GM19455 (cell line): Measurements from ENCODE around the gene SYNPO2.

Experiments
- ATAC-seq: cut with Tn5 transposase; IDR thresholded peaks from one replicate; pipeline ENCODE4 v1.9.1; 2021; ENCODE audit not compliant: unreplicated experiment

Gene SYNPO2

DNA sequence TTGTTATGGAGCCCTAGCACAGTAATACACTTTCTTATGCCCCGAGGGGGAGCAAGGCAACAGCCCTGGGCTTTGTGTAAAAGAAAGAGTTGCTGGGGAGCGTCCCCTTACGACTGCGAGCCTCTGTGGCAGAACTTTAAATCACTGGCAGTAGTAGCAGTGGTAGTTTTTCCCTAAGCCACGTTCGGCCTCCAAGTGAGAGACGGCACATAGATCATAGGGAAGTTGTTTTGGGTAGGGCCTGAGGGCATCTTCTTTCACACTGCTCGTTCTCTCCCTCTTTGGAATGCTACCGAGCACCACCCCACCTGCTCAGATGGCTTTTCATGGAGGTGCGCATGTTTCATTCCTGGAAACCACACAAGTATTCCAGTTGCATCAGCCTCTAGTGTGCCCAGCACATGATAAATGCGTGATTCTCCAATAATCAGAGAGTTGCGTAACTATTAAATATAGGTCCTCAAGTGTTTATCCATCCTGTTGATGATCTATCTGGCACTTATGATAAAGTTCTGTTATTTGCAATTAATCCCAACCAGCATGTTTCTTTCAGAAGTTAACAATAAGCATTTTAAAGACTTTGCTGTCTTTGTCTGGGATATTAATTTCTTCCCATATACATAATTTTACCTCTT lies 7.0 kb upstream of the SYNPO2 start:
- no peak for ATAC-seq

DNA sequence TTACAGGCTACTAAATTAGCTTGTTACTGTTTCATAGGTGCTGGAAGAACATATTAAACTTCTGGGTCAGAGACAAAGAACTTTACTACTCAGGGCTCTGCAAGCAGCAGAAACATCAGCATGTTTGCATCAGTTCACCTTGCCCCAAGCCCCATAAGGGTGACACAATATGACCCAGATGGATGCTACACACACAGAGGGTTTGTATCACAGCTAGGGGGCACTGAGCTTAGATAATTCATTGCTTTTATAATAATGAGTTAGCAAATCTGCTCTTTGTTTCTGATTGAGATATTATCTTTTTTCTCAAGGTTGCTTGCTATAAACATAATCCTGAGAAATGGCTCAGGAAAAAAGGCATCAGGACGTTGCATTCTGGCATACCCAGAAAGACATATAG lies 4.8 kb upstream of the SYNPO2 start:
- no peak for ATAC-seq

DNA sequence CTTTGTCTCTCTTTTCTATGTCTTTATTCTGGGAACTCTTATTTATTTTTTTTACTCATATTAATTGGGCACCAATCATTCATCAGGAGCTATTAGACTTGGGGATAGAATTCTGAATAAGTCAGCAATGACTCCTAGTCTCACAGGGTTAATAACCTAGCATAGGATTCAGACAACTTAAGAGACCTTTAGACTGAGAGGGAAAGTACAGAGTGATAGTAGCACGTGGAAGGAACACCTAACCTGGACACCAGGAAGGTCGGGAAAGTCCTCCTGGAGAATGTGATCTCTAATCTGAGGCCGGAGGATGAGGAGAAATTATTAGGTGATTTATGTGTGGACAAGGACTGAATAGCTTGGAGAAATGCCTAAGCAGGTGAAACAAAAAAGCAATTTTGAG lies 3.9 kb upstream of the SYNPO2 start:
- no peak for ATAC-seq

DNA sequence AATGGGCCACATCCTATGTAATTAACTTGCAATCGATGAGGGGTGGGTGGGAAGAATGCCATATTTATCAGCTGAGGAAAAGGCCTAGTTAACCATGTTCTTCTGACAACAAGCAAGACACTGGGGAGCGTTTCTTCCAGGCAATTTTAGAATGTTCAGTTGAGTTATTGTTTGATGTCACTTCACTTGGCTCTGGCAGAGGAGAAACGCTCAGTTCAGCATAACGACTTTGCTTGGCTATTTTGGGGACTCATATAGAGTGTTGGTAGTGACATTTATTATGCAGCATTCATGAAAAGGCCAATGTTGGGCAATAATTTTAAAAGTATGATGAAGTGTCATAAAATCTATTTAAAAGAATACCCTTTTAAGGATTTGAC lies 648 bp downstream of the SYNPO2 start:
- no peak for ATAC-seq

DNA sequence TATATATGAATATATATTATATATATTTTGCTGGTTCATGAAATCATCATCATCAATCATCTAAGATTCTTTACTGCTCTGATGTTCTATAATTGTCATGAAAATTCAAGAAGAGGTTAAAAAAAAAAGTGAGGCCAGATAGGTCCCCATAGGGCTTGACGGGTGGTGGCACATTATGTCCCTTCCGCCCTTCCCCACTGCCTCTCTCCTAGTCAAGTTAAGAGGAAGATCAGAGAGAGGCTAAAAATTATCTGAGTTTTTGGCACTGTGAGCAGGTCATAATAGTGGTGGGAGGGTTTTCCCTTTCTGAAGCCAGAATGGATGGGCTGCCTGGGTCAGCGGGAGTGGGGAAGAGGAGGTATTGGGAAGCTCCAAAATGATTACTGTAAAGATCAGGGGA lies 5.4 kb downstream of the SYNPO2 start:
- ATAC-seq, result no peak

DNA sequence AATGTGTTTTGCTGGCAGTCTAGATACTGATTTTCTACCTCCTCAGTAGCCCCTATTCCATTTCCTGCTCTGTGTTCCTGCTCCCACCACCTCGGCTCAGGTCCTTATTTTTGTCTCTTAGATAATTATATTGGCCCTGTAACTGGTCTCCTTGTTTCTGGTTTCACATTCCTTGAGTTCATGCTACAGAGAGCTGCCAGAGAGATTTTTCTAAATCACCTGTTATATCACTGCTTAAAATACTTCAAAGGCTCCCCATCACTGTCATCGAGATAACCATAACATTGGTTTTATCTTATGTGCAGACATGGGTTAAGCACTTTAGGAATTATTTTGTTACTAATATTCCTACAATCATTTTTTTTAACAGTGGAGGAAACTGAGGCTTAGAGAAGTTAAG lies 9.6 kb downstream of the SYNPO2 start:
- no peak for ATAC-seq

DNA sequence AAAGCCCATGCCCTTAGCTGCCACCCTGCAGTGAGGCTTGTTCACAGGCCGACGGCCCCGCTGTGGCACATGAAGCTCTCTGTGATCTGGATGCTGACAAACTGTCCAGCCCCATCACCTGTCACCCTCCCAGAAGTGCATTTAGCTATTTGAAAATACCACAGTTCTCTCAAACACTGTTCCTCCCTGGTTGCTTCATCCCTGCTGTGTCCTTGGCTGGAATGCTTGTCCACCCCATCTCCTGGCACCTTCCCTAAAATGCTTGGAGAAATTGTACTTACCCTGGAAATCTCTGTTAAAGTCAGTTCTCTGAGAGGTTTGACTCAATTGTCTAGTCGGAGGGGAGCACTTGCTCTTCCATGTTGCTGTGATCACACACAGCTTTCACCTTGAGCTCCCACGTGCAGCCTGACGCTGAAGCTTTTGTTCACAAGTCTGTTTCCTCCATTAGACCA lies 10.1 kb downstream of the SYNPO2 start:
- no peak for ATAC-seq

DNA sequence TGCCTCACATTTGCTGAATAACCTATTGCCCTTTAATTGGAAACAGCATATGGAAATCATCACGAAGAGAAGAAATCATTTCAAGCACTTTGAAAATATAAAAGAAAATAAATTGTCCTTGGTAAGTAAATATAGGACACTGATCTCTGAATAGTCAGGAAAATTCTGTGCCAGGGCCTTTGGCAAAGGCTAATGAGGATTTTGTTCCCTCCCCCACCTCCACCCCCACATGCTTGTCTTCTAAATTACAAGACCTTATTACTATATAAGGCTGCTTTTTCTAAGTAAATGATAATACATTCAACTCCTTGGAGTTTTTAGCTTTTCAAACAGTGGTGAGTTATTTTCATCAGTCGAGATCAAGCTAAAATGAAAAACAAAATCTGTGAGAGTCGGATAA lies 15.8 kb downstream of the SYNPO2 start:
- no peak for ATAC-seq

DNA sequence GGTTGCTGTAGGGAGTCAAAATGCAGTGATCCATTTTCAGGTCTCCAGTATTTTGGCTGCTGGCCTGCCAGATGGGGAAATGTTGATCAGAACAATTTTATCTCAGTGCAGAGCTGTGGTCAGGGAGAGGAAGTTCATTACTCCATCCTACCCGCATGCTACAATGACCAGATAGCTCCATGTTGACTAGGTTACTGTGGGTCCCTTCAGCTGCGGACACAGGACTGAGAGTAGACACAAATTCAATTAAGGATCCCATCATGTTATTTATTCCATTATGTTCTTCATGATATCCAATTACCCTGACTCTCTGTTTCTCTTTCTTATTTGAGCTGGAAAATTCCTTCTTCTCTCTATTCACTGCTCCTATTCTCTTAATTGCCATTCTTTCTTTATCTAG lies 16.3 kb downstream of the SYNPO2 start:
- ATAC-seq, result no peak

DNA sequence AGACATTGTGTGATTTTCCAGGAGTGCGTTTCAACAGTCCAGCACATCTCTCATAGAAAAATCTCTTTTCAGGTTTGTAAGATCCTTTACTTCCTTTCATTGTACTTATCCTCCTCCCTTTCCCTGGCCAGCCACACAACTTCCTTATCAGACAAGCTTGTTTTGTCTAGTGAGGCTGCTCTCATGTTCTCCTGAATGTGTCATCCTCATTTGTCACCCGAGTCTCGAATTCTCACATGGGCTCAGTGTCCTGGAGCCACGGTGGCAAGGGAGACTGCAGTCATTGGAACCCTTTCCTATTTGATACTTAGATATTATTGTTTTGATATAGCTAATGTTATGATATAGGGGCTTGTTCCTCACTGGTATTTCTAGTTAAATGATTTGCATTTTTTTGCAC lies 16.9 kb downstream of the SYNPO2 start:
- no peak for ATAC-seq

DNA sequence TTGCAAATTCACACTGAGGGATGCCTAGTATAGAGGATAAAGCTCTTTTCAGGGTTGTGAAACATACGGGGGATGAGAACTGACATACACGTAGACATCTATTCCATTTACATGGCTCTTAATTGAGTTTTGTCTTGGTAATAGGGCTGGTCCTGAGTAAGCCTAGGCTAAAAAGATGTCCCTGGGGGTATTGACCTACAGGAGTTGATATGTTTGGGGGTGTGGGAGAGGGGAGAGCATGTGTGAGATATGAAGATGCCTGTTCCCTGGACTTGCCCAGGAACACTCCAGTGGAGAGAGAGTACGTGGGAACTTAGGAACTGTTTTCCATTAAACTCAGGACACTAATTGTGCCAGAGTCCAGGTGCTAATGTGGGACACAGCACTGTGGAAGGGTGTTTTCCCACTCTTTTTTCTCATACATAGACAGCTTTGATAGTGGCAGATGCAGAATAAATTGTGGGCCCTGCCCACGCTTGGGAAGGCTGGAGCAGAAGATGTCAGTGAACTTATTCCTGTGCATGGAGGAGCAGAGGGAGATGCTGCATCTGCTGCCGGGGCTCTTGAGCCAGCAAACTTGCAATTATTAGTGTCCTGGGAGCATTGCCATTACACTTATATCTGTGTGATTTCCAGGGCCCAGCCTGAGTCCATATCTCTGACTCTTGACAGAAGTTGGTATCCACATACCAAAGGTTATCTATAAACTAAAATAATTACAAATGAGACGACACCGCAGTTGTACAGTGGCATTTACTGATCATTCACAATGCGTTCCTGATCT lies 20.7 kb downstream of the SYNPO2 start:
- ATAC-seq, result no peak

DNA sequence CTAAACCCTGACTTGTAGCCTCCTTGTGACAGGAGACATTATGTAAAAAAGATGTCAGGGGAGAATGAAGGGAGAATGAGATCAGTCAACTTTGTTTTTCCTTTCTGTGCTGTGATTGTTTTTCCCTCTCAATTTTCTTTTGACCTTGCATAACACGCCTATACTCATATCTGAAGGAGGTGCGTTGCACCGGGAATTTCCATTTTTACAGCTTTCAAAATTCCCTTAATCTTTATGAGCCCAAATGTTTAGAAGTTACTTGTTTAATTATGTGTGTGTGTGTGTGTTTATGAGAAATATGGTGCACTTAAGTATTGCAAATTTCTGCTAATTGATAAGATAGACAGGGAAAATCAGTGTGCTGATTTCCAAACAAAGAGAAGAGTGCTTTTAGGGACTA lies 21.6 kb downstream of the SYNPO2 start:
- ATAC-seq, result no peak

DNA sequence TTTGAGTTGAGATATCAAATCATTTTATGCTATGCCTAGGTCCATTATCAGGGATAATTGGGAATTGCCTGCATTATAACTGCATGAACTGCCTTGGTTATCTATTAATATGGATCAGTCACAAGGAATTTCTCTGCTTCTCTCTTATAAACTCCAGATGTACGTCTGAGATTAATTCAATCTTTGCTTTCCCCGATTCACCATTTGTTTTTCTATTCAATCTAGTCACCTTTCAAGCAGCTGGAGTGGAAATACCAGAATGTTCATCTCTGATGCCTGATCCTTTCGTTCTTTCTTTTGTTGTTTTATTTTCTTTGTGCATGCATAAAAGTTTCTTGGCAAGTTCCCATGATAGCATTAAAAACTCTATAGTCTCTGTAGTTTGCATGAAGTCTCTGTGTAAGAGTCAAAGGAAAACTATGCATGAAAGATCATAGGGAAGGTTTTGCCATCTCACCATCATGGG lies 22.6 kb downstream of the SYNPO2 start:
- ATAC-seq, result no peak

DNA sequence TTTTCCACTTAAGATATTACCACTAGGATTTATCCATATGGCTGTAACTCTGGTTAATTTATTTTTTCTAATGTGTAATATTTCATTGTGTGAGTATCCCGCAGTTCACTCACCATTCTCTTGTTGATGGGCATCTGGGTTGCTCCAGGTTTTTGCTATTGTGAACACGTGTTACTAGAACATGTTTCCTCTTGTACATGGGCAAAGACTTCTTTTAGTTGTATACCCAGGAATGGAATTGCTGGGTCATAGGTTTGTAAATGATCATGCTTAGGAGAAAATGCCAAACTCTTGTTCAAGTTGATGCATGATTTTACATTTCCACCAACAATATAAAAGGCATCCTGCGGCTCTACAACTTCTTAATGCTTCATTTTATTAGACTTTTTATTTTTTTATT lies 26.8 kb downstream of the SYNPO2 start:
- no peak for ATAC-seq

DNA sequence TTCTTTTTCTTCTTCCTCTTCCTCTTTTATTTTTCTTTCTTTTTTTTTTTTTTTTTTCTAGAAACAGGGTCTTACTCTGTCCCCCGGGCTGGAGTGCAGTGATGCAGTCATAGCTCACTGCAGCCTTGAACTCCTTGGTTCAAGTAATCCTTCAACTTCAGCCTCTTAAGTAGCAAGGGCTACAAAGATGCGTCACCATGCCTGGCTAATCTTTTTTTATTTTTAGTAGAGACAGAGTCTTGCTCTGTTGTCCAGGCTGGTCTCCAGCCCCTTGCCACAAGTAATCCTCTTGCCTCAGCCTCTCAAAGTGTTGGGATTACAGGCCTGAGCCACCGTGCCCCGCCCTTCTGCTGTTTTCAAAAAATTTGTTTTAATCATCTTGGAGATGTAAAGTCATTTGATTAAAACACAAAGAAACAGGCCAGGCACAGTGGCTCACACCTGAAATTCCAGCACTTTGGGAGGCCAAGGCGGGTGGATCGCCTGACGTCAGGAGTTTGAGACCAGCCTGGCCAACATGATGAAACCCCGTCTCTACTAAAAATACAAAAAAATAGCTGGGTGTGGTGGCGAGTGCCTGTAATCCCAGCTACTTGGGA lies 28.1 kb downstream of the SYNPO2 start:
- no peak for ATAC-seq

DNA sequence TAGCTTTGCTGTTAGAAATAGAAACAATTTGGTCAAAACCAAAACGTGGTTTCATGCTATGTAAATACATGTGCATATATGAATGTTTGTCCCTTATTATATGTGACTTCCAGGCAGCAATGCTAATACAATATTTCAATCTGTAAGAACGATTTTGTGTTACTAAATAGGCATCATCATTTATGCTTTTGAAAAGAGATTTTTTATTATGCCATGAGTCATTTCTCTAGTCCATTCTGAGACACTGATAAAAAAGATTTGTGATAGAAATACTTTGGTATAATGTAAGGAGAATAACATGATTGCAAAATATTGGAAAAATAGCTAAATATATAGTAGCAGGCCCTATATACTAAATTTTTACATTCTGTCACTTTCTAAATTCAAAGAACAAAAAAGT lies 28.9 kb downstream of the SYNPO2 start:
- ATAC-seq, result no peak

DNA sequence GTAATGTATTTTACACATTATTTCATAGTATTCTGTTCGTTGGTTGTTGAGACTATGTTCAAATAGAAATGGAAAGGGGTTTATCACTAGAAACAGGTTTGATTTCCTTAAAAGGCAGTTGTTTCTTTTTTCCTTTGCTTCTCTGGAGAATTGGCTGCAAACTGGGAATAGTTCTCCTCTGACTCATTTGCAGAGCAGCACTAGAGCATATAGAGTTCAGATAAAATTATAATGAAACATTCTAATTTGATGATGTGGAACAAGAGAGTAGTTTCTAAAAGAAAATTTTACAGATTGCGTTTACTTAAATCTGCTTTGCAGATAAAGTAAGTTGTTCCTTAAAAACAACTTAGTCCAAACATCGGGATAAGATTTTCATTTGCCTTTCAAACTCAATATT lies 29.7 kb downstream of the SYNPO2 start:
- ATAC-seq, result no peak

DNA sequence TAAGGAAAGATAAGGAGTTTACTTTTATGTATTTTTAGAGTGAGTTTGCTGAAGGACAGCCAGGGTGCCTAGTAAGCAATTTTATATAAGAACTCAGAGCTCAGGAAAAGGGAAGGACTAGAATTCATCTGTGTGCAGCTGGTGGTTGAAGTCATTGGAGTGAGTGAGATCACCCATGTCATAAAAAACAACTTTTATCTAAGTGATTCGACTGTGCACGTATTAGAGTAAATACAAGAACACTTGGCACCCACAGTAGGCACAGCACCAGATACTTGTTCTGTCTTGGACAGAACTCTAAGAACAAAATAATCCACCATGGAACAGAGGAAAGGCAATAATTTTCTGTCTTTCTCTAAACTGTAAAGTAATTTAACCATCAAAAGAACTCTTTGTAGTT lies 31.6 kb downstream of the SYNPO2 start:
- no peak for ATAC-seq

DNA sequence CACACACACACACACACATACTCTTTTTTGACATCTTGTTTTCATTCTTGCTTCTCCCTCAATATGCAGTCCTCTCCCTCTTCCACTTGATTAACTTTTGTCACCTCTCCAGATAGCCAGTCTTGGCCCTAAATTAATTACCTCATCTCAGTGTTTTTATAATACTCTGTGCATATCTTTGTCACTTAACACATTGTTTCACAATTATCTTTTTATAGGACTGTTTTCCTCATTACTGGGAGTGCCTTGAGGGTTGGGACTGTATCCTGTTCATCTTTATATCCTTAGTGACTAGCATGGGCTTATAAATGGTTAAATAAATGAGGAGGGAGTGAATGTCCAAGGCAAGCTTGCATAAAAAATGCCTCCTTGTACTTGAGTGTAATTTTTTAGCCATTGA lies 33.1 kb downstream of the SYNPO2 start:
- no peak for ATAC-seq

DNA sequence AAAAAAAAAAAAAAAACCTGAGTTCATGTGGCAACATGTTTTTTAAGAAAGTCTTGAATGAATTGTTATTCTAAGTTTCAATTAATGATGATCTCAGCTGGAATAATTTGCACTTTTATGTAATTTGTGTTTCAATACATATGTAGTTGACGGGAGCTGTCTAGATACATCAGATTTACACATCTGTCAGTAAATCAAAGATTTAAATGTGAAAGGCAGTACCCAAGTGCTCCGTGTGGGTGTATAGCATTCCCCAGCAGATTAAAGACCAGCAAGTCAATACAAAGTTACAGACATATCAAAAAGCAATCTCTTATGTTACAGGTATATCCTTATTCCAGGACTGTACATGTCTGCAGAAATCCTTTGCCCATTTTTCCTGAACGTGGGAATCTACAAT lies 35.2 kb downstream of the SYNPO2 start:
- ATAC-seq, result no peak

DNA sequence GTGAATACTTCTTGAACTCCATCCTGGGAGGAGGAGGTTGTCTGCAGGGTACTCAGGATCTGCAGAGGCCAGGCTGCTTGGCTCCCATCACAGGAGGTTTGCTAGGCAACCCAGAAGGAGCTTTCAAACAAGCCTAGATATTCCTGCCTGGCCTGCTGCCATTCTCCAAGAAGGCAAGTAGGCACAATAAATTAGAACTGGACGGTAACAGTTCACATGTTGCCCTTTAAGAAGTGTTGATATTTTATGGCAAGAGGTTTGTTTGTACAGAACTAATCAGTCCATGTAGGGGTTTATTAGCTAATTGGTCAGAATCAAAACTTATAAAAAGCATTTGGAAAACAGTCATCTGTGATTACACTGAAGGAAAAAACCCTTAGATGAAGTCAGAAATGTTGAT lies 39.3 kb downstream of the SYNPO2 start:
- ATAC-seq, result no peak

DNA sequence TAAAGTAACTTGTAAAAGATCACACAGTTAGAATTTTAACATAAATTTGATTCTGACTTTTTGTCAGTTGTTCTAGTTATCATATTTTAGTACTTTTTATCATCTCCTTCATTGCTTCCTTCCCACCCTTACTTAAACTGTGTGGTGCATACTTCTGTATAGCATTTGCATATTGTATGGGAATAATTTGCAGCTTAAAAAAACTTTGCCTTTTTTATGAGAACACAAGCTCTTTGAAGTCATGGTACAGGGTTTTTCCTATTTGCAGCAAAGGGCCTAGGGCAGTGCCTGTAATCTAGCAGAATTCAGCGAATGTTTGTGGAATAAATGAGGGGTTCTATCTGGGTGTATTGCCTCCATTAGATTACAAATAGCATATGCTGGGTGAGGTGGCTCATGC lies 41.6 kb downstream of the SYNPO2 start:
- ATAC-seq, result no peak
